ENCODE measurements around the gene BTBD9. TPM values are rescaled to one million over a fixed set of nuclear protein-coding genes. Genes with fewer than 3 reads are reported as not detected.

Gene BTBD9
- total RNA-seq, 1 donor from 2014 or later, result 10.3 TPM

DNA sequence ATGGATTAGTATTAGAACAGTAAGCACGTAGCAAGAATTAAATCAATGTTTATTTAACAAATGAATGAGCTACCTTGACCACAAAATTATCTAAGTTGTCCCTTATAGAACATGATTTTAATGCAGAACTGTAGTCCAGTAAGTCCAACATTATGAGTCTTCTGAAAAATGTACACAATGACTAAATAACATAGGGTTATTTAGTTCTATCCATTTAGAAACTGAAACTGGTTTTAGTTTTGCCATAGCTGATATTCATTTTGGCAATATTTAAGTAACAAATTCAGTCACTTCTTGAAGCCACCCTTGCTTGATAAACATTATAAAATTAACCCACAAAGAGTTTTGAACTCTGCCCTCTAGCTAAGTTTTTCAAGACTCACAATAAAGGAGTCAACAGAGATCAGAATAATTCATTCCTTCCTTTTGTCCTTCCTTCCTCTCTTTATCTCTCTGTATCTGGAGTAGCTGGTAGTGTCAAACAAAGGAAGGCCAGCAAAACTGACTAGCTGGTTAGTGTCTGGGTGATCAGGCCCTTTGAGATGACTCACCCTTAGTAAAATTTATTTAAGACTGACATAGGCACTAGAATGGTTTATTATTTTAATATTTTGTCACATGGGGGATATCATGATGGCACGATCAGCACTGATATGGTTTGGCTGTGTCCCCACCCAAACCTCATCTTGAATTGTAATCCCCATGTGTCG is 115.1 kb downstream of the BTBD9 start:
- no peaks in the 10 kb centered on the region for H3K79me2 ChIP-seq (ENCODE audit: insufficient read depth, low read length)
- H3K27ac Mint-ChIP-seq (ENCODE audit: unreplicated experiment), result no peak overlapping the region
- peaks cover 5% of the 10 kb centered on the region for H3K9me3 ChIP-seq (ENCODE audit: insufficient read depth, low read depth, low read length)
- no peak overlapping the region for H3K27ac ChIP-seq (ENCODE audit: low read depth, low read length)
- H3K27me3 Mint-ChIP-seq (ENCODE audit: low read depth, unreplicated experiment), result no peaks in the 10 kb centered on the region
- peak; percentile 20 for DNase-seq (ENCODE audit: low read depth)
- no peaks in the 10 kb centered on the region for H4K20me1 ChIP-seq (ENCODE audit: insufficient read depth, low read length)
- no peak overlapping the region for H3K9ac ChIP-seq (ENCODE audit: low read length)
- H3K4me3 ChIP-seq (ENCODE audit: insufficient read depth, low read depth, low read length), result no peak overlapping the region
- peaks cover 16% of the 10 kb centered on the region for H3K36me3 Mint-ChIP-seq (ENCODE audit: low read depth, unreplicated experiment)
- H3K4me3 Mint-ChIP-seq (ENCODE audit: unreplicated experiment), result no peak overlapping the region
- TF ChIP-seq, protein P1, sequence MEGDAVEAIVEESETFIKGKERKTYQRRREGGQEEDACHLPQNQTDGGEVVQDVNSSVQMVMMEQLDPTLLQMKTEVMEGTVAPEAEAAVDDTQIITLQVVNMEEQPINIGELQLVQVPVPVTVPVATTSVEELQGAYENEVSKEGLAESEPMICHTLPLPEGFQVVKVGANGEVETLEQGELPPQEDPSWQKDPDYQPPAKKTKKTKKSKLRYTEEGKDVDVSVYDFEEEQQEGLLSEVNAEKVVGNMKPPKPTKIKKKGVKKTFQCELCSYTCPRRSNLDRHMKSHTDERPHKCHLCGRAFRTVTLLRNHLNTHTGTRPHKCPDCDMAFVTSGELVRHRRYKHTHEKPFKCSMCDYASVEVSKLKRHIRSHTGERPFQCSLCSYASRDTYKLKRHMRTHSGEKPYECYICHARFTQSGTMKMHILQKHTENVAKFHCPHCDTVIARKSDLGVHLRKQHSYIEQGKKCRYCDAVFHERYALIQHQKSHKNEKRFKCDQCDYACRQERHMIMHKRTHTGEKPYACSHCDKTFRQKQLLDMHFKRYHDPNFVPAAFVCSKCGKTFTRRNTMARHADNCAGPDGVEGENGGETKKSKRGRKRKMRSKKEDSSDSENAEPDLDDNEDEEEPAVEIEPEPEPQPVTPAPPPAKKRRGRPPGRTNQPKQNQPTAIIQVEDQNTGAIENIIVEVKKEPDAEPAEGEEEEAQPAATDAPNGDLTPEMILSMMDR (IDR thresholded peaks at IDR 0.05; ENCODE audit: insufficient read depth, low read depth, low read length), result no peak
- no peak for TF ChIP-seq EZH2 (IDR thresholded peaks at IDR 0.05; ENCODE audit: insufficient read depth, low read length)
- no peak for FAIRE-seq
- H3K9me3 Mint-ChIP-seq (ENCODE audit: unreplicated experiment), result peaks cover 14% of the 10 kb centered on the region
- H3K4me1 Mint-ChIP-seq (ENCODE audit: low read depth, unreplicated experiment), result peaks cover 2% of the 10 kb centered on the region
- H3K4me2 ChIP-seq (ENCODE audit: low read length), result no peak overlapping the region
- H3K4me1 ChIP-seq (ENCODE audit: insufficient read depth, low read length), result peaks cover 7% of the 10 kb centered on the region
- no peak overlapping the region for H2AFZ ChIP-seq (ENCODE audit: low read depth, low read length)
- H3K36me3 ChIP-seq (ENCODE audit: insufficient read depth, low read length), result no peaks in the 10 kb centered on the region
- no peaks in the 10 kb centered on the region for H3K27me3 ChIP-seq (ENCODE audit: insufficient read depth, low read length)

DNA sequence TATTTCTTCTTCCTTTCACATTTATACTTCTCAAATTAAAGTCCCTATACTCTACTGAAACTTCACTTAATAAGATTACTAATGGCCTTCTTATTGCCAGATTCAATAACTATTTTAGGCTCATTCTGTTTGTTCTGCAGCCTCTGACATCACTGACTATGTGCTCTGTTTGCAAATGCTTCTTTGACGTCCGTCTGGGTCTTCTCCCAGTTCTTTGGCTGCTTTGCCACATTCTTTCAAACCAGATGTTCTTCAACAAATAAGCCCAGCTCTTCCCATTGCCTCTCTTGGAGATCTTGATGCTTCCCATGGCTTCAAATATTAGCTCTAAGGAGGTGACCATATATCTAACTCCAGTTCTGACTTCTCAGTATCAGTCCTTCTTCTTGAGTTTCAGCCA is 117.4 kb downstream of the BTBD9 start:
- TF ChIP-seq, protein P1 (IDR thresholded peaks at IDR 0.05; ENCODE audit: insufficient read depth, low read depth, low read length), result no peak
- TF ChIP-seq EZH2 (IDR thresholded peaks at IDR 0.05; ENCODE audit: insufficient read depth, low read length), result no peak
- Mint-ChIP-seq H3K9me3 (ENCODE audit: unreplicated experiment) (peaks cover 8% of the 10 kb centered on the region), H3K4me3 (ENCODE audit: unreplicated experiment) (no peak overlapping the region), H3K27ac (ENCODE audit: unreplicated experiment) (no peak overlapping the region), H3K27me3 (ENCODE audit: low read depth, unreplicated experiment) (no peaks in the 10 kb centered on the region), H3K36me3 (ENCODE audit: low read depth, unreplicated experiment) (peaks cover 10% of the 10 kb centered on the region), H3K4me1 (ENCODE audit: low read depth, unreplicated experiment) (peaks cover 8% of the 10 kb centered on the region)
- DNase-seq (ENCODE audit: low read depth), result peak; percentile 66
- no peaks in the 10 kb centered on the region for H3K36me3 ChIP-seq (ENCODE audit: insufficient read depth, low read length)
- H3K9me3 ChIP-seq (ENCODE audit: insufficient read depth, low read depth, low read length), result peaks cover 5% of the 10 kb centered on the region
- no peak overlapping the region for H3K4me2 ChIP-seq (ENCODE audit: low read length)
- no peak overlapping the region for H2AFZ ChIP-seq (ENCODE audit: low read depth, low read length)
- no peaks in the 10 kb centered on the region for H3K79me2 ChIP-seq (ENCODE audit: insufficient read depth, low read length)
- H3K9ac ChIP-seq (ENCODE audit: low read length), result no peak overlapping the region
- no peak overlapping the region for H3K27ac ChIP-seq (ENCODE audit: low read depth, low read length)
- peaks cover 7% of the 10 kb centered on the region for H3K4me1 ChIP-seq (ENCODE audit: insufficient read depth, low read length)
- H4K20me1 ChIP-seq (ENCODE audit: insufficient read depth, low read length), result peaks cover 3% of the 10 kb centered on the region
- no peaks in the 10 kb centered on the region for H3K27me3 ChIP-seq (ENCODE audit: insufficient read depth, low read length)
- H3K4me3 ChIP-seq (ENCODE audit: insufficient read depth, low read depth, low read length), result no peak overlapping the region
- FAIRE-seq, result no peak
